ENCODE data around the gene HKDC1.

Gene HKDC1

DNA sequence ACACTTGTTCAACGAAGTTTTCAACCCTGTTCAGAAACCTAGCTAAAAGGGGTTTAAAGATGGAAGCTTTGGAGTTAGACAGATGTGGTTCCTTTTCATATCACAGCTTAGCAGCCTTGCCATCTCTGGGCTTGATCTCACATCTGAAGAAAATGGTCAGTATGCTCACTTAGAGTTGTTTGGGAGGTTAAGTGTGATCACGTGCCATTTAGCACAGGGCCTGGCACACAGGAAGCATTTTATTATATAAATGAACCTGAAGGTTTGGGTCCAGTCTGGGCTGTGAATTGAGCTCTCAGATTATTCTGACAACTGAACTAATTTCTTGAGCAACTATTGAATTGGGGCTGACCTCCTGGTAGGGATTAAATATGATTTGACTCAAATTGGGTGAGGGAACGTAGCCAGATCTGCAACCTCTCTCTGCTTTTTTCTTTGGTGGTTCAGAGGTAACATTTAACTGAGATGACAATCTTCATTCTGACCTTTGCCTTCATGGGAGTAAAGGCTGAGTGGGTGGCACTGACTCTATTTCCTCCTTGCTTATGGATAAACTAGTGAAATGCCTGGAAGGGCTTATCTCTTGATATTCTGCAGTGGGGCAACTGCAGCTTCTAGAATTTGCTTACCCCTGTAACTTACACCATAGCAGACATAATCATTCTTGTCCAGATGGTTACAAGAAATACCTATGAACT lies 10.2 kb upstream of the HKDC1 start:
- no peaks in the 10 kb centered on the region for H3K9me3 Mint-ChIP-seq
- no peak for DNase-seq
- no peak overlapping the region for H3K4me3 Mint-ChIP-seq
- H3K4me1 Mint-ChIP-seq, result peaks cover 17% of the 10 kb centered on the region
- H3K27me3 Mint-ChIP-seq, result no peaks in the 10 kb centered on the region
- H3K27ac Mint-ChIP-seq, result no peak overlapping the region
- no peak for ATAC-seq

DNA sequence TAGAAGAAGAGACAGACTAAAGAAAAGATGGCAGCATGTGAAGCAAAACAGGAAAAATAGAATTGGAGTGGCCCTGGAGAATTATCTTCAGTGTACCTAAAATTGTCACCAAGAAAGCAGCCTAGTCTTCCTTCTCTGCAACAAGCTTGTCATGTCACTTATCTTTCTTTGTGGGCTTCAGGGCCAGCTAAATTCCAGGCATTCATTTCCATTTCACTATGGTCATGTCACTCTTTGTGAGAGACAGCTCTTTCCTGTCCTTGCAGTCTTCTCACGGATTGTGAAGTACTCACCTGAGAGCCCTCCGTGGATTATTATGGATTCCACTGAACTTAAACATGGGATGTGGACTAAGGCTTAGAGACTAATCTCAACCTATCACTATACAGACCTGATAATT lies 9.0 kb upstream of the HKDC1 start:
- H3K27me3 Mint-ChIP-seq, result no peaks in the 10 kb centered on the region
- peaks cover 29% of the 10 kb centered on the region for H3K4me1 Mint-ChIP-seq
- H3K27ac Mint-ChIP-seq, result no peak overlapping the region
- ATAC-seq (no peak), DNase-seq (no peak)
- no peak overlapping the region for H3K4me3 Mint-ChIP-seq
- no peaks in the 10 kb centered on the region for H3K9me3 Mint-ChIP-seq

DNA sequence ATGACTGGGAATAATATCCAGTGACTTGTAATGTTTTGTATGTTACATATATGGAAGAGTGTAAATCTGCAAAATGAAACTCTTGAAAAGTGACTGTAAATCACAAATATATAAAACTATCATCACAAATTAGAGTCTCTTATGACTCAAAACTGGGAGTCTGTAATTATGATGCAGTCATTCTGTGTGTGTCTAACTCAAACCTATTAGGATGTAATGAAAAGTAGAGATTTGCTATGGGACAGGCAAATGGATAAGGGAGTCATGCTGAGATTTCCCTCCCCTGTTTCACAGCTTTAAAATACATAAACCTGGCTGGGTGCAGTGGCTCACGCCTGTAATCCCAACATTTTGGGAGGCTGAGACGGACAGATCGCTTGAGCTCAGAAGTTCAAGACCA lies 8.6 kb upstream of the HKDC1 start:
- Mint-ChIP-seq H3K27me3 (no peaks in the 10 kb centered on the region), H3K4me1 (peaks cover 29% of the 10 kb centered on the region)
- ATAC-seq, result no peak

DNA sequence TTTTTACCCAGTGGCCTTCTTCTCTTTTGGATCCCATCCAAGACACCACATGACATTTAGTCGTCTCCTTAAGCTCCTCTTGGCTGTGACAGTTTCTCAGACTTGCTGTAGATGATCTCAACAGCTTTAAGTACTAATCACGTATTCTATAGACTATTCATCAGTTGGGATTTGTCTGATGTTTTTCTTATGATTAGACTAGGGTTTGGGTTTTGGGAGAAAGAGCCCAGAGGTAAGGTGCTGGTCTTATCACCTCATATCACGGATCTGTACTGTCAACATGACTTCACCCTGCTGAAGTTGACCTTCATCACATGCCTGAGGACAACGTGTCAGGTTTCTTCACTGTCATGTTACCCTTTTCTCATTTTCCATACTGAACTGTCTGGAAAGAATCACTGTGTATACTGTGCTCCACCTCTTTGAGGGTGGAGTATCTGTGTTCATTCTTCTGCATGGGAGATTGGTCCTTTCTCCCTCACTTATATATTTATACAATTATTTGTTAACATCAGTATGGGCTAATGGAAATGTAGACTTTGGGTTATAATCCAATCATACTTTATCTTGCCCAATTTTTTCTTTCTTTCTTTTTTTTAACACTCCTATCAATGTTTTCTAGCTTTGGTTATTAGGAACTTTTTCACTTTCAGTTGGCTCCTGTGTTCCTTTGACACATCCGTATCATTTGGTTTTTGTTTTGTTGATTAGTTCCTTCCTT lies 6.4 kb upstream of the HKDC1 start:
- peaks cover 29% of the 10 kb centered on the region for H3K4me1 Mint-ChIP-seq
- no peak overlapping the region for H3K27ac Mint-ChIP-seq
- no peaks in the 10 kb centered on the region for H3K9me3 Mint-ChIP-seq
- H3K4me3 Mint-ChIP-seq, result no peak overlapping the region
- DNase-seq (no peak), ATAC-seq (no peak)
- no peaks in the 10 kb centered on the region for H3K27me3 Mint-ChIP-seq

More for the DNA sequence above, 8.6 kb upstream of the HKDC1 start:
- Mint-ChIP-seq H3K27ac (no peak overlapping the region), H3K9me3 (no peaks in the 10 kb centered on the region), H3K4me3 (no peak overlapping the region)
- DNase-seq, result no peak

DNA sequence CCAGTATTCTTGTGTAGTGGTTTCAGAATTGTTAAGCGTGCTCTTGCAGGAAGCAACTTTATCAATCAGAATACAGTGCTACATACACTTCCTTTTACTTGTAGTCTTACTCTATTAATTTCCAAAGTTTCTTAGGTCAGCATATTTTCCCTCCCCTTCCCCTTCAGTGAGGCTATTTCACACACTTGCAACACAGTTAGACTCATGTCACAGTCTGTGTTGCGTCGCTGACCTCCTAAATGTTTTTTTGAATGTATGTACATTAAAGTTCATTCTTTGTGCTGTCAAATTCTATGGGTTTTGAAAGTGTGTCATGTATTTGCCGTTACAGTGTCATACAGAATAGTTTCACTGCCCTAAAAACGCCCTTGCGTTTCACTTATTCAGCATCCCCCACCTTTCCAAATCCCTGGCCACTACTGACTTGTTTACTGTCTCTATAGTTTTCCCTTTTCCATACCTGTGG lies 5.4 kb upstream of the HKDC1 start:
- H3K27me3 Mint-ChIP-seq, result no peaks in the 10 kb centered on the region
- H3K27ac Mint-ChIP-seq, result peak overlapping the region in 1 of 2 donors; percentile 73
- no peaks in the 10 kb centered on the region for H3K9me3 Mint-ChIP-seq
- H3K4me3 Mint-ChIP-seq, result no peak overlapping the region
- peaks cover 23% of the 10 kb centered on the region for H3K4me1 Mint-ChIP-seq
- DNase-seq, result no peak
- ATAC-seq, result peak; percentile 6

GRCh38 chr10:69215405-69216171 lies 4.5 kb upstream of the HKDC1 start:
- Mint-ChIP-seq H3K27ac (peak overlapping the region in 1 of 2 donors; percentile 41), H3K9me3 (no peaks in the 10 kb centered on the region), H3K4me1 (peaks cover 21% of the 10 kb centered on the region), H3K4me3 (peak overlapping the region; percentile 22 to 65), H3K27me3 (peaks cover 7% of the 10 kb centered on the region)
- peak; percentile 93 for ATAC-seq
- DNase-seq, result peak in 1 of 2 donors; percentile 46

- peaks cover 30% of the 10 kb centered on the region for H3K4me1 Mint-ChIP-seq
- H3K9me3 Mint-ChIP-seq, result no peaks in the 10 kb centered on the region
- no peak for DNase-seq
- no peak overlapping the region for H3K27ac Mint-ChIP-seq
- H3K4me3 Mint-ChIP-seq, result no peak overlapping the region
- ATAC-seq, result no peak
- peaks cover 11% of the 10 kb centered on the region for H3K27me3 Mint-ChIP-seq
Observed at GRCh38 chr10:69216577-69217118, 3.5 kb upstream of the HKDC1 start.

GRCh38 chr10:69217119-69217754 lies 2.9 kb upstream of the HKDC1 start:
- peaks cover 36% of the 10 kb centered on the region for H3K4me1 Mint-ChIP-seq
- no peaks in the 10 kb centered on the region for H3K9me3 Mint-ChIP-seq
- no peak overlapping the region for H3K4me3 Mint-ChIP-seq
- ATAC-seq (no peak), DNase-seq (no peak)
- peaks cover 11% of the 10 kb centered on the region for H3K27me3 Mint-ChIP-seq
- no peak overlapping the region for H3K27ac Mint-ChIP-seq

GRCh38 chr10:69218831-69219230 lies 1.3 kb upstream of the HKDC1 start:
- H3K27ac Mint-ChIP-seq, result no peak overlapping the region
- ATAC-seq (no peak), DNase-seq (no peak)
- peaks cover 48% of the 10 kb centered on the region for H3K4me1 Mint-ChIP-seq
- no peaks in the 10 kb centered on the region for H3K9me3 Mint-ChIP-seq
- no peak overlapping the region for H3K4me3 Mint-ChIP-seq
- peaks cover 11% of the 10 kb centered on the region for H3K27me3 Mint-ChIP-seq

GRCh38 chr10:69220507-69220906 lies 375 bp downstream of the HKDC1 start:
- DNase-seq (no peak), ATAC-seq (no peak)
- Mint-ChIP-seq H3K27ac (peak overlapping the region in 1 of 2 donors; percentile 65), H3K4me1 (peaks cover 50% of the 10 kb centered on the region), H3K4me3 (no peak overlapping the region), H3K27me3 (peaks cover 11% of the 10 kb centered on the region), H3K9me3 (no peaks in the 10 kb centered on the region)

GRCh38 chr10:69222157-69223027 lies 2.3 kb downstream of the HKDC1 start:
- H3K4me3 Mint-ChIP-seq, result peak overlapping the region; percentile 63 to 74
- peak overlapping the region; percentile 90 to 92 for H3K27ac Mint-ChIP-seq
- peaks cover 11% of the 10 kb centered on the region for H3K27me3 Mint-ChIP-seq
- peaks cover 50% of the 10 kb centered on the region for H3K4me1 Mint-ChIP-seq
- H3K9me3 Mint-ChIP-seq, result no peaks in the 10 kb centered on the region
- DNase-seq (peak; percentile 64 to 86), ATAC-seq (peak; percentile 98)

DNA sequence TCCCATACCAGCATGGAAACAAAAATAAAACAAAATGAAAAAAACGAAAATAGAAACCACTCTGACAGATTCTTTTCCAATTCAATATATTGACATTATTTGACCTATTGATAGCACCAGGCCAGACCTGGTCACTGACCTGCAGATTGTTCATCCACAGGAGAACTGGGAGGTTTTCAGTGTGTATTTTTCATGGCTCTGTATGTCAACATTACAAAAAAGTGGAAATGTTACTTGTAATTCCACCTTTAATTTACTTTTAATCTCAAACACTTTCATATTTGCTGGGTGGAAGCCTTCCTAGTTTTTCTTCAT lies 2.9 kb downstream of the HKDC1 start:
- Mint-ChIP-seq H3K4me1 (peaks cover 56% of the 10 kb centered on the region), H3K27me3 (peaks cover 11% of the 10 kb centered on the region), H3K27ac (peak overlapping the region; percentile 41 to 77), H3K9me3 (no peaks in the 10 kb centered on the region), H3K4me3 (peak overlapping the region; percentile 63 to 74)
- DNase-seq (no peak), ATAC-seq (no peak)

GRCh38 chr10:69224862-69225657 lies 4.9 kb downstream of the HKDC1 start:
- Mint-ChIP-seq H3K27me3 (peaks cover 9% of the 10 kb centered on the region), H3K4me1 (peaks cover 77% of the 10 kb centered on the region), H3K9me3 (no peaks in the 10 kb centered on the region), H3K4me3 (peak overlapping the region in 1 of 2 donors; percentile 3), H3K27ac (peak overlapping the region in 1 of 2 donors; percentile 70)
- ATAC-seq (no peak), DNase-seq (no peak)

DNA sequence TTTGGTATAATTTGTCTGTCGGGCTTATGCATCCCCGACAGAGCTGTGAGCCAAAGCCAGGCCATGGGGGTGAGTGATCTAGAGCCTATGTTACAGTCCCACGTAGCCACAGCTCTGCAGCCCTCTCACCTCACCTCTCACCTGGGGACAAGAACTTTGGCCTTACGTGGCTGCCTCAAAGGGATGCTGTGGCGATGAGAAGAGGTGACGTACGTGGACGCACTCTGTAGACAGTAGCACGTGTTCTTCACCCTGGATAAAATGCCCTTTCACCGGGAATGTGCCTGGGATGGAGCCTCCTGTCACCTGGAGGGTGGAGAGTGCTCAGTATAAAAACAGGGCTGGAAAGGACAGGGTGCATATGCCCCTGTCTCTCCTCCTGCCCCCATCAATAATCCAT lies 5.5 kb downstream of the HKDC1 start:
- peaks cover 5% of the 10 kb centered on the region for H3K27me3 Mint-ChIP-seq
- peaks cover 76% of the 10 kb centered on the region for H3K4me1 Mint-ChIP-seq
- no peak for DNase-seq
- no peak overlapping the region for H3K27ac Mint-ChIP-seq
- peak overlapping the region in 1 of 2 donors; percentile 3 for H3K4me3 Mint-ChIP-seq
- H3K9me3 Mint-ChIP-seq, result no peaks in the 10 kb centered on the region
- ATAC-seq, result no peak

Measured in stimulated activated naive CD8-positive, alpha-beta T cell treated with anti-CD3 and anti-CD28 coated beads, Interleukin-15, amount 100 ng/mL, for 72 hours (primary cell).